H1 (cell line): ENCODE measurements around the gene NAB1. TPM values are rescaled to one million over a fixed set of nuclear protein-coding genes. Genes with fewer than 3 reads are reported as not detected.

Experiments
- CTCF ChIA-PET: fragments of 300-600 bp; sonication (Branson Sonifier 250); formaldehyde crosslinking; loops from one replicate; lab custom pipeline; 2021; ENCODE audit not compliant: partially characterized antibody; lab: Charles Lee
- POLR2A ChIA-PET: fragments of 300-600 bp; sonication (Branson Sonifier 250); formaldehyde crosslinking; loops from one replicate; lab custom pipeline; 2021; ENCODE audit warnings: inconsistent platforms; ENCODE audit not compliant: partially characterized antibody; lab: Charles Lee
- DNase-seq, 2 experiments: peaks; one replicate each; pipeline versions ENCODE4 v3.0.0 to v3.0.0-alpha.2; 2010 to 2022; ENCODE audit warnings: low spot score in 2 of 2, low read depth in 1 of 2, mixed read lengths in 1 of 2
- FAIRE-seq: peaks from 2 replicates; lab custom pipeline; 2011; peaks lifted over from hg19 to GRCh38; lab: Jason Lieb, UNC
- H2AFZ ChIP-seq: 2 replicates; pipeline ENCODE4 v1.8.1; 2012; ENCODE audit warnings: low read length, inconsistent platforms
- H2AK5ac ChIP-seq: 2 replicates; pipeline ENCODE4 v1.6.1; 2013; ENCODE audit warnings: low read depth, low read length
- H2BK120ac ChIP-seq: replicated peaks from 2 replicates; pipeline ENCODE3; 2013; ENCODE audit warnings: low read depth, low read length, inconsistent platforms
- H2BK12ac ChIP-seq: 2 replicates; pipeline ENCODE4 v1.6.1; 2013; ENCODE audit warnings: low read depth, low read length
- H2BK15ac ChIP-seq: 2 replicates; pipeline ENCODE4 v1.6.1; 2013; ENCODE audit warnings: low read length
- H2BK20ac ChIP-seq: 2 replicates; pipeline ENCODE4 v1.6.1; 2013; ENCODE audit warnings: low read length
- H2BK5ac ChIP-seq: 2 replicates; pipeline ENCODE4 v1.6.1; 2013; ENCODE audit warnings: low read depth, low read length
- H3K14ac ChIP-seq: 2 replicates; pipeline ENCODE4 v1.6.1; 2013; ENCODE audit warnings: inconsistent platforms; ENCODE audit not compliant: insufficient read length
- H3K18ac ChIP-seq: 2 replicates; pipeline ENCODE4 v1.6.1; 2013; ENCODE audit warnings: low read length; ENCODE audit errors: extremely low read depth
- H3K23ac ChIP-seq: 2 replicates; pipeline ENCODE4 v1.6.1; 2013; ENCODE audit warnings: inconsistent platforms; ENCODE audit not compliant: insufficient read length
- H3K23me2 ChIP-seq: 2 replicates; pipeline ENCODE4 v1.6.1; 2013; ENCODE audit warnings: low read depth, low read length
- H3K27ac ChIP-seq: 2 replicates; pipeline ENCODE4 v1.6.1; 2011; ENCODE audit warnings: low read depth, low read length, inconsistent platforms
- H3K27me3 ChIP-seq, 4 experiments: replicated peaks in 1 of 4; 1 replicate in 1 of 4; 2 replicates in 3 of 4; pipeline versions ENCODE4 v1.6.1 to v1.8.1; 2011 to 2013; ENCODE audit warnings: low read length in 3 of 4, mild to moderate bottlenecking in 3 of 4, inconsistent platforms in 2 of 4, mixed read lengths in 2 of 4, moderate library complexity in 1 of 4; ENCODE audit not compliant: control insufficient read depth in 3 of 4, insufficient read depth in 3 of 4; ENCODE audit errors: extremely low read depth in 1 of 4
- H3K36me3 ChIP-seq, 4 experiments: 2 replicates each; pipeline versions ENCODE4 v1.6.1 to v1.8.1; 2011 to 2013; ENCODE audit warnings: mild to moderate bottlenecking in 4 of 4, low read length in 3 of 4, moderate library complexity in 2 of 4, control low read depth in 1 of 4, inconsistent platforms in 1 of 4; ENCODE audit not compliant: insufficient read depth in 4 of 4, control insufficient read depth in 2 of 4
- H3K4ac ChIP-seq: replicated peaks from 2 replicates; pipeline ENCODE3; 2013; ENCODE audit warnings: low read length, low read depth, mixed read lengths, inconsistent platforms; ENCODE audit not compliant: insufficient read length
- H3K4me1 ChIP-seq, 4 experiments: replicated peaks in 1 of 4; 1 replicate in 1 of 4; 2 replicates in 3 of 4; pipeline versions ENCODE4 v1.6.1 to v1.8.1; 2011 to 2013; ENCODE audit warnings: low read length in 3 of 4, inconsistent platforms in 2 of 4, mixed read lengths in 1 of 4; ENCODE audit not compliant: insufficient read depth in 4 of 4, control insufficient read depth in 3 of 4
- H3K4me2 ChIP-seq, 2 experiments: 2 replicates each; pipeline versions ENCODE4 v1.6.1 to v1.8.1; 2011 to 2013; ENCODE audit warnings: low read depth in 2 of 2, low read length in 2 of 2, control low read depth in 1 of 2, inconsistent platforms in 1 of 2, mild to moderate bottlenecking in 1 of 2; ENCODE audit not compliant: insufficient read depth in 1 of 2
- H3K4me3 ChIP-seq, 4 experiments: fragments of 200-600, 300-600 bp in 1 of 4; sonication (generic), shearing (Covaris generic), sonication (Bioruptor Twin) in 1 of 4; 2 replicates each; pipeline versions ENCODE4 v1.5.1 to v1.8.1; 2011 to 2016; ENCODE audit warnings: low read length in 4 of 4, low read depth in 3 of 4, control low read depth in 2 of 4, inconsistent platforms in 2 of 4, mild to moderate bottlenecking in 2 of 4, mixed read lengths in 1 of 4, moderate library complexity in 1 of 4; ENCODE audit not compliant: insufficient read depth in 2 of 4; ENCODE audit errors: extremely low read depth in 1 of 4
- H3K56ac ChIP-seq: replicated peaks from 2 replicates; pipeline ENCODE3; 2013; ENCODE audit warnings: low read depth, mild to moderate bottlenecking, mixed read lengths, low read length, inconsistent platforms; ENCODE audit not compliant: insufficient read length
- H3K79me1 ChIP-seq: 2 replicates; pipeline ENCODE4 v1.6.1; 2013; ENCODE audit warnings: low read depth, low read length, control low read depth
- H3K79me2 ChIP-seq, 2 experiments: 2 replicates each; pipeline versions ENCODE4 v1.6.1 to v1.8.1; 2012 to 2013; ENCODE audit warnings: low read length in 2 of 2, mild to moderate bottlenecking in 2 of 2, inconsistent platforms in 1 of 2; ENCODE audit not compliant: insufficient read depth in 2 of 2, control insufficient read depth in 1 of 2
- H3K9ac ChIP-seq, 4 experiments: replicated peaks in 1 of 4; 1 replicate in 1 of 4; 2 replicates in 3 of 4; pipeline versions ENCODE4 v1.6.1 to v1.8.1; 2011 to 2013; ENCODE audit warnings: low read depth in 3 of 4, low read length in 3 of 4, control low read depth in 2 of 4, mild to moderate bottlenecking in 2 of 4, moderate library complexity in 2 of 4, inconsistent platforms in 1 of 4; ENCODE audit errors: extremely low read depth in 1 of 4
- H3K9me3 ChIP-seq, 2 experiments: 2 replicates each; pipeline versions ENCODE4 v1.6.1 to v1.8.1; 2012 to 2013; ENCODE audit warnings: mild to moderate bottlenecking in 2 of 2, moderate library complexity in 2 of 2, control low read depth in 1 of 2, inconsistent platforms in 1 of 2, low read depth in 1 of 2, low read length in 1 of 2, mixed read lengths in 1 of 2; ENCODE audit not compliant: insufficient read depth in 2 of 2
- H4K20me1 ChIP-seq, 2 experiments: replicated peaks in 1 of 2; 2 replicates each; pipeline versions ENCODE3 to v1.8.1; 2011 to 2013; ENCODE audit warnings: inconsistent platforms in 2 of 2, low read length in 2 of 2, mild to moderate bottlenecking in 1 of 2; ENCODE audit not compliant: insufficient read depth in 2 of 2, control insufficient read depth in 1 of 2
- H4K5ac ChIP-seq: 2 replicates; pipeline ENCODE4 v1.6.1; 2013; ENCODE audit warnings: low read length, low read depth, mixed read lengths, inconsistent platforms; ENCODE audit not compliant: insufficient read length
- H4K8ac ChIP-seq: 2 replicates; pipeline ENCODE4 v1.8.0; 2013; ENCODE audit warnings: mild to moderate bottlenecking, moderate library complexity, low read length, inconsistent platforms; ENCODE audit not compliant: insufficient read depth; ENCODE audit errors: extremely low read depth
- H4K91ac ChIP-seq: replicated peaks from 2 replicates; pipeline ENCODE3; 2013; ENCODE audit warnings: low read length, mixed read lengths, inconsistent platforms; ENCODE audit not compliant: insufficient read length
- CHD2 ChIP-seq: IDR thresholded peaks from 2 replicates; pipeline ENCODE4 v1.6.1; 2012; ENCODE audit warnings: low read length, improper control_type of control experiment
- EGR1 ChIP-seq: IDR thresholded peaks from 2 replicates; pipeline ENCODE4 v1.6.1; 2011; ENCODE audit warnings: low read depth, low read length, borderline replicate concordance
- EP300 ChIP-seq, 2 experiments: IDR thresholded peaks; 1 replicate in 1 of 2; 2 replicates in 1 of 2; pipeline ENCODE4 v1.6.1; 2011 to 2012; ENCODE audit warnings: low read depth in 2 of 2, low read length in 2 of 2, mild to moderate bottlenecking in 2 of 2, borderline replicate concordance in 1 of 2, inconsistent platforms in 1 of 2, moderate library complexity in 1 of 2
- EZH2 ChIP-seq: fragments of 200-600 bp; sonication (generic); IDR thresholded peaks from 2 replicates; pipeline ENCODE4 v1.7.1; 2012; ENCODE audit warnings: low read depth, mild to moderate bottlenecking, moderate library complexity, low read length, inconsistent platforms; ENCODE audit not compliant: severe bottlenecking
- GTF2F1 ChIP-seq: IDR thresholded peaks from 2 replicates; pipeline ENCODE4 v1.6.1; 2012; ENCODE audit warnings: low read depth, low read length, improper control_type of control experiment, borderline replicate concordance
- HDAC6 ChIP-seq: IDR thresholded peaks from one replicate; pipeline ENCODE4 v1.7.1; 2012; ENCODE audit warnings: low read depth, mild to moderate bottlenecking, inconsistent platforms, low read length, moderate library complexity
- MAFK ChIP-seq: IDR thresholded peaks from 2 replicates; pipeline ENCODE4 v1.6.1; 2012; ENCODE audit warnings: low read depth, mild to moderate bottlenecking, improper control_type of control experiment, low read length
- WGBS, 2 experiments: shearing (Covaris generic) in 1 of 2; methylation state at CpG; one replicate each; pipeline versions ENCODE4 v1.1.6 to v1.1.7; 2013 to 2015; ENCODE audit warnings: low lambda C conversion rate in 2 of 2, mixed read lengths in 2 of 2, inconsistent platforms in 1 of 2, low coverage in 1 of 2, missing lambda C conversion rate in 1 of 2; ENCODE audit not compliant: insufficient replicate concordance in 2 of 2, insufficient coverage in 1 of 2, insufficient read length in 1 of 2; ENCODE audit errors: extremely low coverage in 1 of 2, missing lambda C conversion rate in 1 of 2; 5-methylcytosine and 5-hydroxymethylcytosine counted together
- polyA plus RNA-seq, 7 experiments: library from polyadenylated mRNA; depleted of rRNA in 3 of 7; stranded (reverse) in 5 of 7; unstranded in 2 of 7; fragments of >200 nt in 5 of 7; fragments of 200-250 nt in 2 of 7; gene quantifications; 1 replicate in 5 of 7; 2 replicates in 1 of 7; 4 replicates in 1 of 7; pipeline versions ENCODE4 v1.2.1 to v1.2.3, GENCODE V29; 2011 to 2013; ENCODE audit warnings: missing spikeins in 2 of 7, mixed read lengths in 2 of 7
- total RNA-seq: library from RNA; stranded (reverse); fragmentation: NEBNext Ultra II Directional; extraction: Animal tissue kit (Norgen Biotek cat#: 25700); gene quantifications from 2 replicates; pipeline ENCODE4 v1.2.1, GENCODE V29; 2021
- TF ChIP-seq, protein P1 (sequence below): IDR thresholded peaks from 2 replicates; pipeline ENCODE4 v1.6.1; 2011; ENCODE audit warnings: low read length, improper control_type of control experiment

NAB1 gene
- total and polyA plus RNA-seq, 2 of the 8 experiments (the other 6 are each of a cell fraction or from before 2014, with no cell fraction given): 8.5 to 28.6 TPM

DNA sequence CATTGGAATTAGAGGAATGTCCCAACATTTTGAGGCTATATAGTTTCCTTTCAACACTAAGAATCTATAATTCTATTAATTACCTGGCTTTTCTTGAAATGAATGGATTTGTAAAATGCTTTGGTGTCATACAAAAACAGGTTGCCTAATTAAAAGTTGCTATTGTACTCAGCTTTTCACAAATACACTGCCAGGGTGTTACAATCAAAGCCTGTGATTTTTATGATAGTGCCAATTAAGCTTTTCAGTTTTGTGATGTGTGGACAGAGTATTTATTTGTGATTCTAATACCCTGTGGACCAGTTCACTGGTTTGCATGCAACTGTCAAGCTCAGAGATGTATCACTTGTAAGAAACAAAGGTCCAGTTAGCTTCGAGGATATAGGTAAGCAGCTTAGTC lies 71.8 kb downstream of the NAB1 start:
- H3K14ac ChIP-seq: no peak overlapping the region
- H3K23me2 ChIP-seq: no peaks in the 10 kb centered on the region; the same call in 1 of the 2 replicates
- H2BK15ac ChIP-seq: no peak overlapping the region
- no peak overlapping the region for H2AFZ ChIP-seq
- H4K91ac ChIP-seq: no peak overlapping the region
- H2BK12ac ChIP-seq: no peak overlapping the region
- H2BK5ac ChIP-seq: no peak overlapping the region
- H2BK120ac ChIP-seq: no peak overlapping the region
- no peak overlapping the region for H4K5ac ChIP-seq
- POLR2A ChIA-PET: no interaction called here
- TF ChIP-seq MAFK: no peak
- no peak for TF ChIP-seq EGR1
- TF ChIP-seq EZH2: no peak
- TF ChIP-seq CHD2: no peak
- TF ChIP-seq GTF2F1: no peak
- TF ChIP-seq, protein P1, sequence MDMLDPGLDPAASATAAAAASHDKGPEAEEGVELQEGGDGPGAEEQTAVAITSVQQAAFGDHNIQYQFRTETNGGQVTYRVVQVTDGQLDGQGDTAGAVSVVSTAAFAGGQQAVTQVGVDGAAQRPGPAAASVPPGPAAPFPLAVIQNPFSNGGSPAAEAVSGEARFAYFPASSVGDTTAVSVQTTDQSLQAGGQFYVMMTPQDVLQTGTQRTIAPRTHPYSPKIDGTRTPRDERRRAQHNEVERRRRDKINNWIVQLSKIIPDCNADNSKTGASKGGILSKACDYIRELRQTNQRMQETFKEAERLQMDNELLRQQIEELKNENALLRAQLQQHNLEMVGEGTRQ: no peak
- TF ChIP-seq HDAC6: no peak
- no peak for TF ChIP-seq EP300 (IDR thresholded peaks at IDR 0.05; ENCODE audit: borderline replicate concordance in 1 of 2, low read depth in 2 of 2, low read length in 2 of 2)
- TF ChIP-seq, all 59 proteins: peak for 0
- Histone ChIP-seq H3K18ac (no peak overlapping the region), H4K8ac (no peak overlapping the region), H3K56ac (no peak overlapping the region), H3K4me1 (no peaks in the 10 kb centered on the region), H3K4me3 (no peak overlapping the region), H3K79me2 (no peaks in the 10 kb centered on the region), H3K4ac (no peak overlapping the region), H2BK20ac (no peak overlapping the region), H3K9ac (no peak overlapping the region), H4K20me1 (no peaks in the 10 kb centered on the region), H3K9me3 (no peaks in the 10 kb centered on the region), H3K36me3 (no peaks in the 10 kb centered on the region), H3K23ac (no peak overlapping the region), H3K27ac (no peak overlapping the region), H2AK5ac (no peak overlapping the region), H3K27me3 (no peaks in the 10 kb centered on the region), H3K4me2 (no peak overlapping the region), H3K79me1 (no peaks in the 10 kb centered on the region)
- CTCF ChIA-PET: interaction anchor here (1.3 kb wide), 1 partner anchor 45 kb away, joined by 3 read pairs; no protein-coding TSS in a partner anchor
- FAIRE-seq (no peak), DNase-seq (no peak)
- WGBS, 2 experiments: 86% methylated on average over 1 of the region's 1 CpG; no CpG with 5 or more reads in 1 of the 2 experiments
